OCI-LY3 (cell line): Measurements from ENCODE around the gene LRPAP1.
"Not testable (repeated sequence)": the region's sequence is repeated elsewhere in the genome, so short reads cannot be mapped to it uniquely, and the experiment has no call there.

Experiments
- EZH2phosphoT487 ChIP-seq: fragments of 200-600 bp; shearing (Covaris generic); IDR thresholded peaks from 2 replicates; pipeline ENCODE4 v1.6.1; 2018; ENCODE audit warnings: antibody characterized with exemption, mixed run types, low read depth
- TF ChIP-seq, protein P1 (sequence below): fragments of 200-600, 300-600 bp; sonication (generic); IDR thresholded peaks from 2 replicates; pipeline ENCODE4 v1.5.1; 2014; ENCODE audit warnings: antibody characterized with exemption, low read length, low read depth

GRCh38 chr4:3455596-3455995, 76.6 kb downstream of the LRPAP1 start:
- TF ChIP-seq, protein P1, sequence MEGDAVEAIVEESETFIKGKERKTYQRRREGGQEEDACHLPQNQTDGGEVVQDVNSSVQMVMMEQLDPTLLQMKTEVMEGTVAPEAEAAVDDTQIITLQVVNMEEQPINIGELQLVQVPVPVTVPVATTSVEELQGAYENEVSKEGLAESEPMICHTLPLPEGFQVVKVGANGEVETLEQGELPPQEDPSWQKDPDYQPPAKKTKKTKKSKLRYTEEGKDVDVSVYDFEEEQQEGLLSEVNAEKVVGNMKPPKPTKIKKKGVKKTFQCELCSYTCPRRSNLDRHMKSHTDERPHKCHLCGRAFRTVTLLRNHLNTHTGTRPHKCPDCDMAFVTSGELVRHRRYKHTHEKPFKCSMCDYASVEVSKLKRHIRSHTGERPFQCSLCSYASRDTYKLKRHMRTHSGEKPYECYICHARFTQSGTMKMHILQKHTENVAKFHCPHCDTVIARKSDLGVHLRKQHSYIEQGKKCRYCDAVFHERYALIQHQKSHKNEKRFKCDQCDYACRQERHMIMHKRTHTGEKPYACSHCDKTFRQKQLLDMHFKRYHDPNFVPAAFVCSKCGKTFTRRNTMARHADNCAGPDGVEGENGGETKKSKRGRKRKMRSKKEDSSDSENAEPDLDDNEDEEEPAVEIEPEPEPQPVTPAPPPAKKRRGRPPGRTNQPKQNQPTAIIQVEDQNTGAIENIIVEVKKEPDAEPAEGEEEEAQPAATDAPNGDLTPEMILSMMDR, result not testable (repeated sequence)
- not testable (repeated sequence) for TF ChIP-seq EZH2phosphoT487
